ENCODE results near the gene LEF1.

The LEF1 gene

GRCh38 chr4:108168671-108169523 lies at the start of gene LEF1:
Gene LEF1, minus strand, starts transcription at chr4:108168932. Its CDS starts 1,165 bp downstream, at chr4:108167767.
- DNase-seq (ENCODE audit: low spot score) = peak; percentile 44

- no peak for DNase-seq (ENCODE audit: low spot score)
These were observed 47.8 kb upstream of the LEF1 start for GRCh38 chr4:108216510-108216909.

GRCh38 chr4:108215055-108215454 lies 46.3 kb upstream of the LEF1 start:
- DNase-seq (ENCODE audit: low spot score) = no peak

- no peak for DNase-seq (ENCODE audit: low spot score)
These were observed 45.0 kb upstream of the LEF1 start for GRCh38 chr4:108213723-108214122.

GRCh38 chr4:108213308-108213707 lies 44.6 kb upstream of the LEF1 start:
- DNase-seq (ENCODE audit: low spot score) = no peak

GRCh38 chr4:108210989-108211835 lies 42.5 kb upstream of the LEF1 start:
- no peak for DNase-seq (ENCODE audit: low spot score)

GRCh38 chr4:108209489-108209888 lies 40.8 kb upstream of the LEF1 start:
- DNase-seq (ENCODE audit: low spot score) = no peak

GRCh38 chr4:108205859-108206258 lies 37.1 kb upstream of the LEF1 start:
- DNase-seq (ENCODE audit: low spot score) = no peak

- DNase-seq (ENCODE audit: low spot score) = no peak
These were observed 35.8 kb upstream of the LEF1 start for GRCh38 chr4:108204518-108204917.

GRCh38 chr4:108203377-108203776 lies 34.6 kb upstream of the LEF1 start:
- DNase-seq (ENCODE audit: low spot score) = no peak

- no peak for DNase-seq (ENCODE audit: low spot score)
These were observed 33.0 kb upstream of the LEF1 start for GRCh38 chr4:108201774-108202173.

- no peak for DNase-seq (ENCODE audit: low spot score)
These were observed 31.1 kb upstream of the LEF1 start for GRCh38 chr4:108199881-108200280.

- no peak for DNase-seq (ENCODE audit: low spot score)
These were observed 25.3 kb upstream of the LEF1 start for GRCh38 chr4:108193886-108194672.

- no peak for DNase-seq (ENCODE audit: low spot score)
These were observed 24.2 kb upstream of the LEF1 start for GRCh38 chr4:108192935-108193334.

GRCh38 chr4:108192056-108192455 lies 23.3 kb upstream of the LEF1 start:
- DNase-seq (ENCODE audit: low spot score) = no peak

GRCh38 chr4:108191269-108191914 lies 22.7 kb upstream of the LEF1 start:
- DNase-seq (ENCODE audit: low spot score) = no peak

- DNase-seq (ENCODE audit: low spot score) = no peak
These were observed 20.0 kb upstream of the LEF1 start for GRCh38 chr4:108188770-108189169.

- no peak for DNase-seq (ENCODE audit: low spot score)
These were observed 16.5 kb upstream of the LEF1 start for GRCh38 chr4:108185252-108185651.

GRCh38 chr4:108184453-108185049 lies 15.8 kb upstream of the LEF1 start:
- DNase-seq (ENCODE audit: low spot score) = no peak

GRCh38 chr4:108181704-108182103 lies 13.0 kb upstream of the LEF1 start:
- no peak for DNase-seq (ENCODE audit: low spot score)

- DNase-seq (ENCODE audit: low spot score) = no peak
These were observed 11.8 kb upstream of the LEF1 start for GRCh38 chr4:108180513-108180912.

Data from HuH-7.5 (cell line).